ENCODE measurements around the gene TRIM52. TPM values are rescaled to one million over a fixed set of nuclear protein-coding genes. Genes with fewer than 3 reads are reported as not detected.

TRIM52 gene
- total and polyA plus RNA-seq, 5 donors from 2014 or later = 28.0 to 40.3 (median 35.7) TPM

- DNase-seq (peak; percentile 46 to 64 (median 50)), ATAC-seq (ENCODE audit: low read depth in 2 of 2) (no peak)
- Mint-ChIP-seq H3K36me3 (peaks cover 9% of the 10 kb centered on the region), H3K9me3 (peaks cover 0 to 16% (median 2%) of the 10 kb centered on the region in 7 donors), H3K27ac (peak overlapping the region; percentile 99 to 100 (median 100)), H3K4me3 (peak overlapping the region; percentile 97 to 99 (median 98)), H3K4me1 (peaks cover 27 to 73% (median 47%) of the 10 kb centered on the region in 4 donors), H3K27me3 (peaks cover 35% of the 10 kb centered on the region)
- H3K36me3 ChIP-seq (ENCODE audit: control insufficient read depth, insufficient read depth, low read length) = no peaks in the 10 kb centered on the region
- H3K4me1 ChIP-seq (ENCODE audit: control insufficient read depth, insufficient read depth, low read length, poor library complexity, severe bottlenecking) = peaks cover 39% of the 10 kb centered on the region
- no peaks in the 10 kb centered on the region for H3K9me3 ChIP-seq (ENCODE audit: control insufficient read depth in 2 of 2, low read length in 2 of 2)
- H3K27ac ChIP-seq (ENCODE audit: insufficient read depth, low read length, poor library complexity, severe bottlenecking) = peak overlapping the region; percentile 98
- H3K4me3 ChIP-seq (ENCODE audit: low read depth, low read length) = peak overlapping the region; percentile 87
- no peaks in the 10 kb centered on the region for H3K27me3 ChIP-seq (ENCODE audit: control insufficient read depth, insufficient read depth, low read length)
Measured at GRCh38 chr5:181221105-181221791, 39.7 kb downstream of the TRIM52 start.

DNA sequence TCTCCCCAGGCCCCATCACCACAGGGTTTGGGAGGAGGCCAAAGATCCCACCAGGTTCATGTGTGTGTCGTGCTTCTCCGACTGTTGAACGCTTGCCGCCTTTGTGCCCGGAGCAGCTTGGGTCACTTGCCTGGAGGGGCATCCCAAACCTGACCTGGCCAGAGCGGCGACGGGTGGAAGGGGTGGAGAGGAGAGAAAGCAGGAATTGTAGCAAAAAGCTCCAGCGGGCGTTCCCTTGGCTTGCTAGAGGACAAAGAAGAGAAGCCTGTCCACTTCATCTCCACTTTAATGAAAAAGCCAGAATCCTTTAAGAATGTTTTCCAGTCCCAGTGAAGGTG, 40.8 kb downstream of the TRIM52 start:
- Mint-ChIP-seq H3K27me3 (peaks cover 35% of the 10 kb centered on the region), H3K9me3 (peaks cover 0 to 16% (median 2%) of the 10 kb centered on the region in 7 donors), H3K36me3 (peaks cover 9% of the 10 kb centered on the region), H3K27ac (peak overlapping the region in 1 of 3 donors; percentile 100), H3K4me1 (peaks cover 27 to 65% (median 40%) of the 10 kb centered on the region in 4 donors), H3K4me3 (peak overlapping the region; percentile 61 to 98 (median 84))
- H3K4me1 ChIP-seq (ENCODE audit: control insufficient read depth, insufficient read depth, low read length, poor library complexity, severe bottlenecking) = peaks cover 34% of the 10 kb centered on the region
- H3K27me3 ChIP-seq (ENCODE audit: control insufficient read depth, insufficient read depth, low read length) = no peaks in the 10 kb centered on the region
- ATAC-seq (ENCODE audit: low read depth in 2 of 2) = no peak
- no peak for DNase-seq
- H3K4me3 ChIP-seq (ENCODE audit: low read depth, low read length) = no peak overlapping the region
- H3K27ac ChIP-seq (ENCODE audit: insufficient read depth, low read length, poor library complexity, severe bottlenecking) = no peak overlapping the region
- no peaks in the 10 kb centered on the region for H3K9me3 ChIP-seq (ENCODE audit: control insufficient read depth in 2 of 2, low read length in 2 of 2)
- H3K36me3 ChIP-seq (ENCODE audit: control insufficient read depth, insufficient read depth, low read length) = no peaks in the 10 kb centered on the region

GRCh38 chr5:181219262-181220177, 41.4 kb downstream of the TRIM52 start:
- H3K4me3 Mint-ChIP-seq = peak overlapping the region; percentile 61 to 97 (median 66)
- peaks cover 28% of the 10 kb centered on the region for H3K4me1 ChIP-seq (ENCODE audit: control insufficient read depth, insufficient read depth, low read length, poor library complexity, severe bottlenecking)
- peaks cover 0 to 16% (median 2%) of the 10 kb centered on the region in 7 donors for H3K9me3 Mint-ChIP-seq
- peaks cover 9% of the 10 kb centered on the region for H3K36me3 Mint-ChIP-seq
- peaks cover 27 to 62% (median 38%) of the 10 kb centered on the region in 4 donors for H3K4me1 Mint-ChIP-seq
- no peak for DNase-seq
- ATAC-seq (ENCODE audit: low read depth in 2 of 2) = no peak
- no peaks in the 10 kb centered on the region for H3K9me3 ChIP-seq (ENCODE audit: control insufficient read depth in 2 of 2, low read length in 2 of 2)
- no peaks in the 10 kb centered on the region for H3K27me3 ChIP-seq (ENCODE audit: control insufficient read depth, insufficient read depth, low read length)
- H3K27ac Mint-ChIP-seq = peak overlapping the region in 1 of 3 donors; percentile 73
- no peaks in the 10 kb centered on the region for H3K36me3 ChIP-seq (ENCODE audit: control insufficient read depth, insufficient read depth, low read length)
- peaks cover 35% of the 10 kb centered on the region for H3K27me3 Mint-ChIP-seq
- no peak overlapping the region for H3K4me3 ChIP-seq (ENCODE audit: low read depth, low read length)
- H3K27ac ChIP-seq (ENCODE audit: insufficient read depth, low read length, poor library complexity, severe bottlenecking) = no peak overlapping the region

GRCh38 chr5:181218795-181219124, 42.2 kb downstream of the TRIM52 start:
- peaks cover 35% of the 10 kb centered on the region for H3K27me3 Mint-ChIP-seq
- ATAC-seq (ENCODE audit: low read depth in 2 of 2) (no peak), DNase-seq (no peak)
- Histone ChIP-seq H3K36me3 (ENCODE audit: control insufficient read depth, insufficient read depth, low read length) (no peaks in the 10 kb centered on the region), H3K27me3 (ENCODE audit: control insufficient read depth, insufficient read depth, low read length) (no peaks in the 10 kb centered on the region), H3K4me3 (ENCODE audit: low read depth, low read length) (peak overlapping the region; percentile 35), H3K9me3 (ENCODE audit: control insufficient read depth in 2 of 2, low read length in 2 of 2) (no peaks in the 10 kb centered on the region), H3K27ac (ENCODE audit: insufficient read depth, low read length, poor library complexity, severe bottlenecking) (peak overlapping the region; percentile 72), H3K4me1 (ENCODE audit: control insufficient read depth, insufficient read depth, low read length, poor library complexity, severe bottlenecking) (peaks cover 22% of the 10 kb centered on the region)
- peaks cover 27 to 57% (median 34%) of the 10 kb centered on the region in 4 donors for H3K4me1 Mint-ChIP-seq
- peak overlapping the region; percentile 83 to 99 (median 96) for H3K4me3 Mint-ChIP-seq
- peak overlapping the region; percentile 91 to 100 (median 93) for H3K27ac Mint-ChIP-seq
- H3K9me3 Mint-ChIP-seq = peaks cover 0 to 16% (median 2%) of the 10 kb centered on the region in 7 donors
- H3K36me3 Mint-ChIP-seq = peaks cover 9% of the 10 kb centered on the region

GRCh38 chr5:181217803-181218062, 43.2 kb downstream of the TRIM52 start:
- Mint-ChIP-seq H3K4me3 (peak overlapping the region; percentile 83 to 99 (median 96)), H3K4me1 (peaks cover 26 to 54% (median 29%) of the 10 kb centered on the region in 4 donors)

GRCh38 chr5:181217111-181217802, 43.7 kb downstream of the TRIM52 start:
- peak; percentile 17 to 28 for ATAC-seq (ENCODE audit: low read depth in 2 of 2)
- H3K27ac Mint-ChIP-seq = peak overlapping the region; percentile 91 to 100 (median 93)
- Histone ChIP-seq H3K9me3 (ENCODE audit: control insufficient read depth in 2 of 2, low read length in 2 of 2) (no peaks in the 10 kb centered on the region), H3K27me3 (ENCODE audit: control insufficient read depth, insufficient read depth, low read length) (no peaks in the 10 kb centered on the region), H3K4me1 (ENCODE audit: control insufficient read depth, insufficient read depth, low read length, poor library complexity, severe bottlenecking) (peaks cover 17% of the 10 kb centered on the region), H3K4me3 (ENCODE audit: low read depth, low read length) (peak overlapping the region; percentile 90), H3K27ac (ENCODE audit: insufficient read depth, low read length, poor library complexity, severe bottlenecking) (peak overlapping the region; percentile 72), H3K36me3 (ENCODE audit: control insufficient read depth, insufficient read depth, low read length) (no peaks in the 10 kb centered on the region)
- peaks cover 0 to 14% (median 2%) of the 10 kb centered on the region in 7 donors for H3K9me3 Mint-ChIP-seq
- H3K36me3 Mint-ChIP-seq = peaks cover 8% of the 10 kb centered on the region
- H3K4me1 Mint-ChIP-seq = peaks cover 23 to 51% (median 25%) of the 10 kb centered on the region in 4 donors
- DNase-seq = peak; percentile 41 to 68 (median 58)
- peaks cover 23% of the 10 kb centered on the region for H3K27me3 Mint-ChIP-seq
- H3K4me3 Mint-ChIP-seq = peak overlapping the region; percentile 83 to 99 (median 96)

More at GRCh38 chr5:181217803-181218062, 43.2 kb downstream of the TRIM52 start:
- DNase-seq (peak in 2 of 3 donors; percentile 40 to 43), ATAC-seq (ENCODE audit: low read depth in 2 of 2) (peak; percentile 17 to 27)
- Histone ChIP-seq H3K9me3 (ENCODE audit: control insufficient read depth in 2 of 2, low read length in 2 of 2) (no peaks in the 10 kb centered on the region), H3K4me3 (ENCODE audit: low read depth, low read length) (peak overlapping the region; percentile 90), H3K4me1 (ENCODE audit: control insufficient read depth, insufficient read depth, low read length, poor library complexity, severe bottlenecking) (peaks cover 21% of the 10 kb centered on the region), H3K36me3 (ENCODE audit: control insufficient read depth, insufficient read depth, low read length) (no peaks in the 10 kb centered on the region), H3K27me3 (ENCODE audit: control insufficient read depth, insufficient read depth, low read length) (no peaks in the 10 kb centered on the region), H3K27ac (ENCODE audit: insufficient read depth, low read length, poor library complexity, severe bottlenecking) (peak overlapping the region; percentile 72)
- peak overlapping the region; percentile 91 to 100 (median 93) for H3K27ac Mint-ChIP-seq
- H3K9me3 Mint-ChIP-seq = peaks cover 0 to 16% (median 2%) of the 10 kb centered on the region in 7 donors
- H3K27me3 Mint-ChIP-seq = peaks cover 27% of the 10 kb centered on the region
- peaks cover 9% of the 10 kb centered on the region for H3K36me3 Mint-ChIP-seq
